HG02571 (cell line): ENCODE data around the gene DCLRE1B.

ENCODE experiments used
- ATAC-seq: cut with Tn5 transposase; IDR thresholded peaks from one replicate; pipeline ENCODE4 v1.9.1; 2021; ENCODE audit warnings: mild to moderate bottlenecking, moderate library complexity; ENCODE audit not compliant: unreplicated experiment

DCLRE1B gene

DNA sequence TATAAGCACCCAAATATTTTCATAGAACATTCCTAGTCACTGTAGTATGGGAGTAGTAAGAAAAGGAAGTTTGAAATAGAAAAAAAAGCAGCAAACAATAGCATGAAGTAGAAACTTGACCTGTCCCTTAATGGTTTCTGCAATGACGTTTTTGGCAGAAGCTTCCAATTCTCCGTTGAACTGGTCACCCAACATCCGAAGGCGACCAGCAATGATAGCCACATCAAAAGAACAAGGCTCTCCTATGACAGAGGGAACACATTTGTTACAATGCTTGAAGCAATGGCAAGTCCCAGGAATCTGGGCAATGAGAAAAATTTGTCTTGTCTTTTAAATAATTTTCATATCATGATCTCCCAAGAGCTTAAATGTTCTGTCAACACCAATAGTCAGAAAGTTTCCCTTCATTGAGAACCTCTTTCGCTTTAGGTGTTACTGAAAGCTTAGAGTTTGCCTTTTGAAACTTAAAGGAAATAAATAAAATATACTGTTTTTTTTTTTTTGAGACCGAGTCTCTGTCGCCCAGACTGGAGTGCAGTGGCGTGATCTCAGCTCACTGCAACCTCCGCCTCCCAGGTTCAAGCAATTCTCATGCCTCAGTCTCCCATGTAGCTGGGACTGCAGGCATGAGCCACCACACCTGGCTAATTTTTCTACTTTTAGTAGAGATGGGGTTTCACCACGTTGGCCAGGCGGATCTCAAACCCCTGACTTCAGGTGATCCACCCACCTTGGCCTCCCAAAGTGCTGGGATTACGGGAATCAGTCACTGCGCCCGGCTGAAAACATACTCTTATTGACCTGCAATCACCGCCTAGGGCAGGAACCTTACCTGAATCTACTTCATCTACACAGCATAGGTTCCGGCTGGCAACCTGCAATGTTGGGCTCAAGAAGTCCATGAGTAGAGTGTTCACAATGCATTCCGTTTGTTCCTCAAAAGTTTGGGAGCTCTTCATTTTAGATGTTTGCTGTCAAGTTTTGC is 18.4 kb upstream of the DCLRE1B start:
- no peak for ATAC-seq

DNA sequence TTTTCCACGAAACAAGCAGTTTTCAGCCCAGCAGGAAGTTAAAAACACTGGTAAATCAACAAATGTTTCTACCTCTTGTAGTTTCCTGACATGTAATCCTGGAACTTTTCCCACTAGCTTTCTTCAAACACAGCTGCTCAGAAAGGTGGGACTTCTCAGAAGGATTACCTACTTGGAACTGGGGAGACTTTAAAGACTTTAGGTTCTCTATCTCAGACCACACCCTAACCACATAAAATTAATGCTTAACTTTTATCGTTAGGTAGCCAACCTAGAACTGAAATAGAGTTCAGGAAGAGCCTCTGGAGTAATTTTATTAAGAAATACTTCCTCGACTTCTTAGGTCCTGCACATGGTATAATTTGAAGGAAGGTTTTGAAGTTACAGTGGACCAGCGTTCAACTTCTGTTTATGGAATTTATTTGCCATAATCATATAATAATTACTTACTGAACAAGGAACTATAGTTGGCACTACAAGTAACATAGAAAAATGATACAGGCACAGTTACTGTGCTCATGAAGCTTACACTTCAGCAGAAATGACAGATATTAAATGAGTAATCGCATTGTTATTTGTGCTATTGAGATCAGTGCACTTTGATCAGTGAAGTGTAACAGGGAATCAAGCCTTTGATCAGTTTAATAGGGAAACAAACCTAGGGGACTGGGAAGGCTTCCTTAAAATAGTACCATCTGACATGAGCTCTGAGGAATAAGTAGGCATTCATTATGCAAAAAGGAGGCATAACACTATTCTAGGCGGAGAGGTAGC is 17.5 kb upstream of the DCLRE1B start, which contains the start of gene BCL2L15:
Gene BCL2L15, minus strand, starts transcription at position 180 of the 774 bp plus-strand sequence. CDS start 206 bp downstream, outside the sequence.
- ATAC-seq: no peak

DNA sequence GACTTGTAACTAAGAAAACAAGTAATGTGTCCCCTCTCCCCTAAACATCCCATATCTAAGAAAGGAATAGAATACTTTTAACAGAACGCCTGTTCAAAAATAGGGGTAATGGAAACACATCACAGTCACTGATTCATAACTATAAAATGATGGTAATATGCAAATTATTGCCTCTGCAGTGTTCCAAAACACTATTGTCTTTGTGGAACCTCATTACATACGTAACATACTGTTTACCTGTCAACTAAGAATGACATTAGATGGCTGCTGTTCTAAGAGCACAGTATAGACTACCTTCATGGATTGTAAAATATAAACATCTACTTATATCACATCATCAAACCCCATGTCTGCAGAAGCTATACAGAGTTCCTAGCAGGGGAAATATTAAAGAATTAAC is 14.3 kb upstream of the DCLRE1B start:
- no peak for ATAC-seq

DNA sequence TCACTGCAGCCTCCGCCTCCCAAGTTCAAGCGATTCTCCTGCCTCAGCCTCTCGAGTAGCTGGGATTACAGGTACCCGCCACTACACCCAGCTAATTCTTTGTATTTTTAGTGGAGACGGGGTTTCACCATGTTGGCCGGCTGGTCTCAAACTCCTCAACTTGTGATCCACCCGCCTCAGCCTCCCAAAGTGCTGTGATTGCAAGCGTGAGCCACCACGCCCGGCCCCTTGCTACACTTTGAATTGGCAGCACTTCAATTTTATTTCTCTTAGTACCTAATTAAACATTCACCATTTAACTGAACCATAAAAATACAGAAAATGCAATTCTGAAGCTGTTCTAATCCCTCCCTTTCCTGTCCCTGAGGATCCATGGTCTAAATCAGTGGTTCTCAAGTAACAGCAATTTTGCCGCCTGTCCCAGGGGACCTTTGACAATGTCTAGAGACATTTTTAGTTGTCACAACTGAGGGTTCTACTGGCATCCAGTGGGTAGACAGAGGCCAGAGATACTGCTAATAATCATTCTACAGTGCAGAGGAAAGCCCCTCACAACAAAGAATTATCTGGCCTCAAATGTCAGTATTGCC is 13.4 kb upstream of the DCLRE1B start:
- ATAC-seq: no peak

DNA sequence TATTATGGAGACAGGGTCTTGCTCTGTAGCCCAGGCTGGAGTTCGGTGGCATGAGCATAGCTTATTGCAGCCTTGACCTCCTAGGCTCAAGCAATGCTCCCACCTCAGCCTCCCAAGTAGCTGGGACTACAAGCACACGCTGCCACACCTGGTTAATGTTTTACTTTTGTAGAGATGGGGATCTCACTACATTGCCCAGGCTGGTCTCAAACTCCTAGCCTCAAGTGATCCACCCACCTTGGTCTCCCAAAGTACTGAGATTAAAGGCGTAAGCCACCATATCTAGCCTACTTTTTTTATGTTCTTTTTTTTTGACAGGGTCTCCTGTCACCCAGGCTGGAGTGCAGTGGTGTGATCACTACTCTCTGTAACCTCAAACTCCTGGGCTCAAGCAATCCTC is 11.9 kb upstream of the DCLRE1B start:
- no peak for ATAC-seq

- no peak for ATAC-seq
These were observed 10.0 kb upstream of the DCLRE1B start for GRCh38 chr1:113895098-113895497.

- ATAC-seq: no peak
These were observed 9.2 kb upstream of the DCLRE1B start for GRCh38 chr1:113895961-113896360.

DNA sequence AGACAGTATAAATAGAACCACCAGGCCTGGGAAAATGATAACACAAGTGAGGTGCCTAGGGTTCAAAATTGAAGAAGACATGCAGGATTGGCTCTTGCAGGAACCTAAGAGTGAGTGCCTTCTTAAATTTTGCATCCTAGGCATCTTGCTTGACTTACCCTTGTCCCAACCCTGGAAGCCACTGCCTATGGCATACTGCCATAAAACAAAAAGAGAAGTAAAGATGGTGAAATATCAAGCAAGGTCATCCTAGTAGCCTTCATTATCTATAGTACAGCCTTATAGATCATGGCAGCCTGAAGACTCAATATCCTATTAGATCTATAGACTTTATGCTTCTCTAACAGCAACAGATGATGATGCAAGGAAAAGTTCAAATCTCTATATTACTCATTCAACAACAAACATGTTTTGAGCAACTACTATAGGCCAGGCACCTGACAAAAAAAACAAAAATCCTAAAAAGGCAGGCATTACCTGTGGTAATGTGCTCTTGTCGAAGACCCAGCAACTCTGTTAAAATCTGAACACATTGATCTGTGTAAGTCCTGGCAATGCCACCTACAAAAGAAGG is 6.8 kb upstream of the DCLRE1B start:
- no peak for ATAC-seq

- no peak for ATAC-seq
These were observed 6.0 kb upstream of the DCLRE1B start for GRCh38 chr1:113899111-113899510.

- no peak for ATAC-seq
These were observed 3.9 kb upstream of the DCLRE1B start for GRCh38 chr1:113901191-113901590.

GRCh38 chr1:113903501-113904292 is 1.4 kb upstream of the DCLRE1B start:
- ATAC-seq: no peak

- ATAC-seq: peak; percentile 25
These were observed 843 bp upstream of the DCLRE1B start for GRCh38 chr1:113904293-113904673.

DNA sequence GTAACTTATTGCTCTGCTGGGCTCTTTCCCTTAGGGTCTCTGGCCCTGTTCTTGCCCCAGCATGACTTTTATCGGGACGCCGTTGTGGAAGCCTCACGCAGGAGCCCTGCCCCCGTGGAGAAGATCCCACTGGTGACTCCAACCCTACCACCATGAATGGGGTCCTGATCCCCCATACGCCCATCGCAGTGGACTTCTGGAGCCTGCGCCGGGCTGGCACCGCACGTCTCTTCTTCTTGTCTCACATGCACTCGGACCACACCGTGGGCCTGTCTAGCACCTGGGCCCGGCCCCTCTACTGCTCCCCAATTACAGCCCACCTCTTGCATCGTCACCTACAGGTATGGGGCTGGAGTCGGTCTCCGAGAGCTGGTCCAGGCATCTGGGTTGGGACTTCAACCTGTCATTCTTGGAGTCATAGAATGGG is 322 bp downstream of the DCLRE1B start:
- ATAC-seq: peak; percentile 2

GRCh38 chr1:113912594-113913311 is 7.6 kb downstream of the DCLRE1B start:
- ATAC-seq: no peak

- ATAC-seq: no peak
These were observed 8.2 kb downstream of the DCLRE1B start for GRCh38 chr1:113913312-113913668.

DNA sequence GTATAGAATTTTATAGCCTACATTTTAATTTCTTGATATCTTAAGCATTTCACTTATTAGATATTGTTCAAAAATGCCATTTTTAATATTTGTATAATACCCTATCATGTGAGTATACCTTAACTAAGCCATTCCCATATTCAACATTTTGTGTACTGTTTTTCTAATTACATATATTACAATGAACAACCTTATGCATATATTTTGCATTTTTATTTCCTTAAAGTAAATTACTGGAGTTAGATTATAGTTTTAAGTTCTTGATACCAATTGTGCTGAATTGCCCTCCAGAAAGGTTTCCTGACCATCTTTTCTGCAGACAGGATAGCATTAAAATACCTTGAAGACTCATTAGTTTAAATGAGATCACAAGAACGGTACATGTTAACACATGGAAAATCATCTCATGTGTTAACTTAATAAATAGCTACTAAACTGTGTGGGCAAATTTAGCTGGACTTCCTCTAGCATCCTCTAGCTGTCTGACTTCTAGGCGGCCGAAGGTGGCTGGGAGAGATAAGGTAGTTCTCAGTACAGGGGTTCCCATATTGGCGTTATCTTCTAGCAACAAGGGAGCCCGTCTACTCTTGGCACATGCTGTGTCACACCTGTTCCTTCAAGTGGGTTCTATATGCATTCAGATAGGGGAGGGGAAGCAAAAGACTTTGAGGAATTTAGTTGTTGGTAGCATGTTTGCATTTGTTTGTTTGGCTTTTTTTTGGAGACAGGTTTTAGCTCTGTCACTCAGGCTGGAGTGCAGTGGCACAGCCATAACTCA is 8.9 kb downstream of the DCLRE1B start:
- ATAC-seq: no peak

DNA sequence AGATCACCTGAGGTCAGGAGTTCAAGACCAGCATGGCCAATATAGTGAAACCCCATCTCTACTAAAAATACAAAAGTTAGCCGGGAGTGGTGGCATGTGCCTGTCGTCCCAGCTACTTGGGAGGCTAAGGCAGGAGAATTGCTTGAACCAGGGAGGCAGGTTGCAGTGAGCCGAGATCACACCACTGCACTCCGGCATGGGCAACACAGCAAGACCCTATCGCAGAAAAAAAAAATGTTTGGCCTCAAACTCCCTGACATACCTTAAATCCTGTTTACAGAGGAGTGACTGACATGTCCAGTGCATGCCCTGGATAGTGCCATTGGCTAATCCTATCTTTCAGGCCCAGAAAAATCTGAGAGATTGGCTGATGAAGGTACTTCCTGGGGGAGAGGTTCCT is 11.8 kb downstream of the DCLRE1B start:
- no peak for ATAC-seq

DNA sequence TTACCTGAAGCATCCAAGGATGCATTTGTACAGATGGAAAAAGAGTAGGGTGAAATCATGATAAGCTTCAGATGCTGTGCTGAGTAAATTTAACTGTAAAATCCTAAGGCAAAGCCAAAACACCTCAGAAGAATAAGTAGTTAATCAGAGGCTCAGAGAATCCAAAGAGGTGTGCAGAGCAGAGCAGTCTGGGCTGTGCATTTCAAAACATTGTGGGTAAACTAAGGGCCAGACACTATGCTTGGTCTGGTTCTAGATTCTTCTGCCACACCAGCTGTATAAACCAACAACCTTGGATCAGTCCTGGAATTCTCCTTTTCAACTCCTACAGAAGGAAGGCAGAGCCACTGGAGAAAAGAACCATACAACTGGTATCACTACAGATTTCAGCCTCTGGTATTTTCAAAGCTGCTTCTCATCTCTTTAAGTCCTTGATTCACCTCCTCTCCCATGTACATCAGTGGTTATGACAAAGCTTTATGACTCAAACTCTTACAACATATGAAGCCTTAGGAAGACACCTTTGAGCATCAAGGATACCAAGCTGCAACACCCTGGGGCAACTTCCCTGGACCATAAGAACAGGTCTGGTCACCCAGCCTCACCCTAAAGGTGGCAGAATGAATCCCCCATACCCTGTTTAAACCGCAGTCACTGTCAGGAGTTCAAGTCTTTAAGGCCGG is 12.4 kb downstream of the DCLRE1B start:
- ATAC-seq: no peak
